GM12873 (cell line): Measurements from ENCODE around the gene TMEM72.

Experiments used
- CTCF ChIP-seq: IDR thresholded peaks from 2 replicates; pipeline ENCODE4 v1.5.1; 2012; ENCODE audit warnings: low read depth, mild to moderate bottlenecking, moderate library complexity, low read length, control low read depth; ENCODE audit not compliant: insufficient read depth; ENCODE audit errors: missing control alignments

The TMEM72 gene

GRCh38 chr10:44958196-44958897 is 47.2 kb downstream of the TMEM72 start:
- no peak for TF ChIP-seq CTCF

- no peak for TF ChIP-seq CTCF
Observed at GRCh38 chr10:44958898-44959246, 47.7 kb downstream of the TMEM72 start.

- no peak for TF ChIP-seq CTCF
Observed at GRCh38 chr10:44959247-44960087, 48.3 kb downstream of the TMEM72 start, which contains the start of gene RASSF4. TSS of gene RASSF4 (plus strand) at chr10:44959802. CDS start at chr10:44970203, 10,401 bp downstream.

- TF ChIP-seq CTCF, result no peak
Observed at GRCh38 chr10:44960088-44960460, 48.9 kb downstream of the TMEM72 start.

- TF ChIP-seq CTCF, result no peak
Observed at GRCh38 chr10:44960482-44961229, 49.5 kb downstream of the TMEM72 start.

- TF ChIP-seq CTCF, result no peak
Observed at GRCh38 chr10:44961230-44961571, 50.1 kb downstream of the TMEM72 start.
